ENCODE measurements around the gene CAVIN3. TPM values are rescaled to one million over a fixed set of nuclear protein-coding genes. Genes with fewer than 3 reads are reported as not detected.

CAVIN3 gene
- total RNA-seq, 2 donors from 2014 or later = 84.8 to 86.7 TPM

- H3K27ac ChIP-seq = no peak overlapping the region
- no peaks in the 10 kb centered on the region for H3K36me3 ChIP-seq
- no peaks in the 10 kb centered on the region for H3K9me3 ChIP-seq
- no peak for DNase-seq (ENCODE audit: low spot score)
- H3K4me3 ChIP-seq = no peak overlapping the region
- H3K4me1 ChIP-seq = no peaks in the 10 kb centered on the region
- TF ChIP-seq, protein P1, sequence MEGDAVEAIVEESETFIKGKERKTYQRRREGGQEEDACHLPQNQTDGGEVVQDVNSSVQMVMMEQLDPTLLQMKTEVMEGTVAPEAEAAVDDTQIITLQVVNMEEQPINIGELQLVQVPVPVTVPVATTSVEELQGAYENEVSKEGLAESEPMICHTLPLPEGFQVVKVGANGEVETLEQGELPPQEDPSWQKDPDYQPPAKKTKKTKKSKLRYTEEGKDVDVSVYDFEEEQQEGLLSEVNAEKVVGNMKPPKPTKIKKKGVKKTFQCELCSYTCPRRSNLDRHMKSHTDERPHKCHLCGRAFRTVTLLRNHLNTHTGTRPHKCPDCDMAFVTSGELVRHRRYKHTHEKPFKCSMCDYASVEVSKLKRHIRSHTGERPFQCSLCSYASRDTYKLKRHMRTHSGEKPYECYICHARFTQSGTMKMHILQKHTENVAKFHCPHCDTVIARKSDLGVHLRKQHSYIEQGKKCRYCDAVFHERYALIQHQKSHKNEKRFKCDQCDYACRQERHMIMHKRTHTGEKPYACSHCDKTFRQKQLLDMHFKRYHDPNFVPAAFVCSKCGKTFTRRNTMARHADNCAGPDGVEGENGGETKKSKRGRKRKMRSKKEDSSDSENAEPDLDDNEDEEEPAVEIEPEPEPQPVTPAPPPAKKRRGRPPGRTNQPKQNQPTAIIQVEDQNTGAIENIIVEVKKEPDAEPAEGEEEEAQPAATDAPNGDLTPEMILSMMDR (IDR thresholded peaks at IDR 0.05) = no peak
- no peaks in the 10 kb centered on the region for H3K27me3 ChIP-seq
Measured at GRCh38 chr11:6350486-6350885, 30.2 kb upstream of the CAVIN3 start.

DNA sequence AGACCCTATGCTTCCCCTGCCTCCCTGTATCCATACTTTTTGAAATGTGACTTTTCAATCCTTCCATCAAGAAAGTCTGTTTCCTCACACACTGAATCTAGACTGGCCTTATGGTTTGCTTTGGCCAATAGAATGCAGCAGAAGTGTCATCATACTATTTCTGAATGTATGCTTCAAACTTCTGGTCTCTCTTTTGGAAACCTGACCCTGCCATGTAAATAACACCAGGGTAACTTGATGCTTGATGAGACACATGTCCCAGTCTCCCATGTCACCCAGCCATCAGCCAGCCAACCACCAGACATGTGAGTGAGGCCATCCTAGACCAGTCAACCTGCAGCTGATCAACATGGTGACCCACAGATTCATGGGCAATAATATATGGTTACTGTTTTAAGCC is 29.7 kb upstream of the CAVIN3 start:
- no peak overlapping the region for H3K4me3 ChIP-seq
- no peaks in the 10 kb centered on the region for H3K36me3 ChIP-seq
- H3K27me3 ChIP-seq = no peaks in the 10 kb centered on the region
- TF ChIP-seq, protein P1 (IDR thresholded peaks at IDR 0.05) = no peak
- no peaks in the 10 kb centered on the region for H3K4me1 ChIP-seq
- no peak for DNase-seq (ENCODE audit: low spot score)
- no peak overlapping the region for H3K27ac ChIP-seq
- H3K9me3 ChIP-seq = no peaks in the 10 kb centered on the region

GRCh38 chr11:6345366-6345765 is 25.1 kb upstream of the CAVIN3 start:
- Histone ChIP-seq H3K9me3 (no peaks in the 10 kb centered on the region), H3K27ac (no peak overlapping the region), H3K4me1 (no peaks in the 10 kb centered on the region), H3K27me3 (no peaks in the 10 kb centered on the region), H3K36me3 (no peaks in the 10 kb centered on the region), H3K4me3 (no peak overlapping the region)
- DNase-seq (ENCODE audit: low spot score) = no peak
- TF ChIP-seq, protein P1 (IDR thresholded peaks at IDR 0.05) = no peak

DNA sequence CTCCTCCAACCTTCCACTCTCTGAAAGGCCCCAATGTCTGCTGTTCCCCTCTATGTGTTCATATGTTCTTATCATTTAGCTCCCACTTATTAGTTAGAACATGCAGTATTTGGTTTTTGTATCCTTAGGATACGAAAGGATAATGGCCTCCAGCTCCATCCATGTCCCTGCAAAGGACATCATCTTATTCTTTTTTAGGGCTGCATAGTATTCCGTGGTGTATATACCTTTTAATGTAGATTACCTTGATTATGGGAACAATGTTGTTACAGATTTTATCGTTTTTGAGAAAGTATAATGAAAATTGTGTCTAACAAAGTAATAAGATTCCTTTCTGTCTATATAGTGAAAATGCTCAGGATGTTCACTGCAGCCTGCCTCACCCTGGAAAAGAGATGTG is 16.0 kb upstream of the CAVIN3 start:
- TF ChIP-seq, protein P1 (IDR thresholded peaks at IDR 0.05) = no peak
- H3K4me1 ChIP-seq = peaks cover 0 to 10% of the 10 kb centered on the region in 2 donors
- no peaks in the 10 kb centered on the region for H3K27me3 ChIP-seq
- H3K9me3 ChIP-seq = no peaks in the 10 kb centered on the region
- H3K36me3 ChIP-seq = peaks cover 12% of the 10 kb centered on the region
- DNase-seq (ENCODE audit: low spot score) = no peak
- H3K4me3 ChIP-seq = no peak overlapping the region
- H3K27ac ChIP-seq = no peak overlapping the region

GRCh38 chr11:6334806-6335205 is 14.5 kb upstream of the CAVIN3 start:
- H3K27ac ChIP-seq = no peak overlapping the region
- H3K4me3 ChIP-seq = no peak overlapping the region
- peaks cover 0 to 10% of the 10 kb centered on the region in 2 donors for H3K4me1 ChIP-seq
- H3K36me3 ChIP-seq = peaks cover 12% of the 10 kb centered on the region
- no peaks in the 10 kb centered on the region for H3K9me3 ChIP-seq
- TF ChIP-seq, protein P1 (IDR thresholded peaks at IDR 0.05) = no peak
- no peaks in the 10 kb centered on the region for H3K27me3 ChIP-seq
- DNase-seq (ENCODE audit: low spot score) = no peak

GRCh38 chr11:6333095-6333494 is 12.8 kb upstream of the CAVIN3 start:
- H3K4me1 ChIP-seq = peaks cover 0 to 14% of the 10 kb centered on the region in 2 donors
- no peaks in the 10 kb centered on the region for H3K27me3 ChIP-seq
- peaks cover 12% of the 10 kb centered on the region for H3K36me3 ChIP-seq
- H3K9me3 ChIP-seq = no peaks in the 10 kb centered on the region
- H3K4me3 ChIP-seq = no peak overlapping the region
- DNase-seq (ENCODE audit: low spot score) = no peak
- no peak overlapping the region for H3K27ac ChIP-seq
- TF ChIP-seq, protein P1 (IDR thresholded peaks at IDR 0.05) = no peak
